Thyroid gland (tissue), 4 donors: ENCODE measurements around the gene IGSF23. TPM values are rescaled to one million over a fixed set of nuclear protein-coding genes. Genes with fewer than 3 reads are reported as not detected.

Source experiments
- DNase-seq, 2 donors: peaks; one replicate each; pipeline ENCODE4 v3.0.0-alpha.2; 2019
- H3K27ac ChIP-seq, 3 donors: fragments of 200-600 bp; sonication (generic); 1 replicate in 2 of 3; 2 replicates in 1 of 3; pipeline ENCODE4 v1.5.1; 2016 to 2019; ENCODE audit warnings: mild to moderate bottlenecking in 1 of 3, moderate library complexity in 1 of 3
- H3K27me3 ChIP-seq: fragments of 200-600 bp; sonication (generic); one replicate; pipeline ENCODE4 v1.5.1; 2019
- H3K36me3 ChIP-seq, 2 donors: fragments of 200-600 bp; sonication (generic); one replicate each; pipeline ENCODE4 v1.5.1; 2016 to 2019
- H3K4me1 ChIP-seq, 2 donors: fragments of 200-600 bp; sonication (generic); one replicate each; pipeline ENCODE4 v1.5.1; 2017 to 2019
- H3K4me3 ChIP-seq, 3 donors: fragments of 200-600 bp; sonication (generic); replicated peaks in 1 of 3; 1 replicate in 2 of 3; 2 replicates in 1 of 3; pipeline ENCODE4 v1.5.1; 2016; ENCODE audit warnings: mild to moderate bottlenecking in 1 of 3
- H3K9me3 ChIP-seq: fragments of 200-600 bp; sonication (generic); one replicate; pipeline ENCODE4 v1.5.1; 2017
- CTCF ChIP-seq, 6 experiments: fragments of 200-600 bp in 3 of 6; fragments of 450-650 bp in 3 of 6; sonication (generic) in 3 of 6; IDR thresholded peaks; one replicate each; pipeline ENCODE4 v1.5.1; 2016 to 2019; ENCODE audit warnings: antibody characterized with exemption in 6 of 6, mild to moderate bottlenecking in 2 of 6, inconsistent platforms in 1 of 6, moderate library complexity in 1 of 6
- POLR2A ChIP-seq, 2 donors: fragments of 450-650 bp; IDR thresholded peaks; one replicate each; pipeline ENCODE4 v1.6.1; 2017; ENCODE audit warnings: antibody characterized with exemption in 2 of 2, mild to moderate bottlenecking in 2 of 2, moderate library complexity in 1 of 2
- WGBS, 2 donors: methylation state at CpG; one replicate each; pipeline ENCODE4 v1.1.5; 2017; 5-methylcytosine and 5-hydroxymethylcytosine counted together
- intact Hi-C: fragments of 100-400 bp; cut with DNase I; formaldehyde crosslinking; loops from one replicate; pipeline ENCODE4 v1.15.1; 2023
- total RNA-seq, 4 donors: library from RNA; depleted of rRNA; stranded (reverse); fragments of >200 nt; gene quantifications; one replicate each; pipeline ENCODE4 v1.2.3, GENCODE V29; 2016

IGSF23 gene
- total RNA-seq, 4 donors from 2014 or later = not detected

DNA sequence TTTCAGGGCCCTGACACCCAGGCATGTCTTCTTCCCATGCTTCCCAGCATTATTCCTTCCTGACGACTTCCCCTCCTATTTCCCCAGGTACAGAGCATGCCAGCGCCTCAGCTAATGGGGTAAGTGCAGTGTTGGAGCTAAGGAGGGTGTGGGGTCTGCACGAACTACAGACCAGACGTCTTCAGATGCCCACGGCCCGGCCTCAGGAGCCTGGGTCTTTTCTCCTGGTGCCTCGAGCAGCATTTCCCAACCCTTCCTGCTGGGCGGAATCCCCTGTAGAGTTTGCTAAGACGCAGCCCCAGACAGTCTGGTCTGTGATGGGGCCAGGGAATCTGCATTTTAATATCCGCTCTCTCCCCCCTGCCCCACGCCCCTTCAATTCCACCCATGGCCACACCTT lies 47.8 kb downstream of the IGSF23 start:
- Histone ChIP-seq H3K4me3 (no peak overlapping the region), H3K4me1 (no peaks in the 10 kb centered on the region), H3K27me3 (no peaks in the 10 kb centered on the region), H3K9me3 (no peaks in the 10 kb centered on the region), H3K36me3 (peaks cover 28 to 35% of the 10 kb centered on the region in 2 donors), H3K27ac (no peak overlapping the region)
- 92 to 98% methylated on average over 11 of the region's 11 CpGs for WGBS, 2 donors
- DNase-seq = no peak
- TF ChIP-seq POLR2A (IDR thresholded peaks at IDR 0.05) (no peak), CTCF (IDR thresholded peaks at IDR 0.05) (no peak)
- intact Hi-C loops = no loop called here

- Histone ChIP-seq H3K4me1 (no peaks in the 10 kb centered on the region), H3K27ac (no peak overlapping the region), H3K4me3 (no peak overlapping the region), H3K9me3 (no peaks in the 10 kb centered on the region), H3K27me3 (no peaks in the 10 kb centered on the region), H3K36me3 (peaks cover 28 to 35% of the 10 kb centered on the region in 2 donors)
- 84 to 94% methylated on average over 7 of the region's 7 CpGs for WGBS, 2 donors
- DNase-seq = no peak
- TF ChIP-seq POLR2A (IDR thresholded peaks at IDR 0.05) (no peak), CTCF (IDR thresholded peaks at IDR 0.05) (no peak)
- intact Hi-C loops = no loop called here
These were observed 48.5 kb downstream of the IGSF23 start for GRCh38 chr19:44661904-44662303.

- Histone ChIP-seq H3K36me3 (peaks cover 28 to 35% of the 10 kb centered on the region in 2 donors), H3K27ac (no peak overlapping the region), H3K9me3 (no peaks in the 10 kb centered on the region), H3K27me3 (no peaks in the 10 kb centered on the region), H3K4me1 (no peaks in the 10 kb centered on the region), H3K4me3 (no peak overlapping the region)
- no peak for DNase-seq
- 83% methylated on average over 7 of the region's 7 CpGs for WGBS, 2 donors
- TF ChIP-seq POLR2A (IDR thresholded peaks at IDR 0.05) = no peak
- intact Hi-C loops = no loop called here
These were observed 49.5 kb downstream of the IGSF23 start for GRCh38 chr19:44662691-44663385.

DNA sequence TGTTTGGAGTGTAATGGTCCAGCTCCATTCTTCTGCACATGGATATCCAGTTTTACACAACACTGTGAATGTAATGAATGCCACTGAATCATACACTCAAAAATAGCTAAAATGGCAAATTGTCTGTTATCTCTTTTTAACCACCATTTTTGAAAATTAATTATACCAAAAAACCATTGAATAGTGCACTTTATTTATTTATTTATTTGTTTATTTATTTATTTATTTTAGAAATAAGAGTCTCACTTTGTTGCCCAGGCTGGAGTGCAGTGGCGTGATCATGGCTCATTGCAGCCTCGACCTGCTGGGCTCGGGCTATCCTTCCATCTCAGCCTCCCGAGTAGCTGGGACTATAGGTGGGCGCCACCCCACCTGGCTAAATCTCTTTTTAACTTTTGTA lies 50.6 kb downstream of the IGSF23 start:
- Histone ChIP-seq H3K27ac (no peak overlapping the region), H3K9me3 (no peaks in the 10 kb centered on the region), H3K36me3 (peaks cover 26 to 28% of the 10 kb centered on the region in 2 donors), H3K4me1 (no peaks in the 10 kb centered on the region), H3K27me3 (no peaks in the 10 kb centered on the region), H3K4me3 (no peak overlapping the region)
- 95 to 97% methylated on average over 5 of the region's 5 CpGs for WGBS, 2 donors
- no peak for TF ChIP-seq POLR2A (IDR thresholded peaks at IDR 0.05)
- no peak for TF ChIP-seq CTCF (IDR thresholded peaks at IDR 0.05)
- intact Hi-C loops = no loop called here
- DNase-seq = no peak

DNA sequence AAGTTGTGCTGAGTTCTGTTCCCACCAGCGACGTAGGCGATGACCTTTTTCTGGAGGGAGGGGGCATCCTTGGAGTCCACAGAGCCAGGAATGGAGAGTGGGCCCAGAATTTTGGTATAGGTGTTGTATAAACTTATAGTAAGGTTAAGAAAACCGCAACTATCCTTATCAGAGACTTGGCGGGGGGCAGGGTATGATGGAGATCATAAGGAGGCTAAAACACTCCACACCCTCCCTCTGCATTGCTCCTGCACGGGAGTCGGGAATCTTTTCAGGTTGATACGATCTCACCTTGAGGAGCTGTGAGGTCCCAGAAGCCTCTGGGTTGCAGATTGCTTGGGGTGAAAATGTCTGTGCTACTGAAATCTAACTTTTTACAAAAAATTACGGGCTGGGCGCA lies 51.6 kb downstream of the IGSF23 start:
- no peak for DNase-seq
- H3K27me3 ChIP-seq = no peaks in the 10 kb centered on the region
- H3K9me3 ChIP-seq = no peaks in the 10 kb centered on the region
- TF ChIP-seq CTCF (IDR thresholded peaks at IDR 0.05) (no peak), POLR2A (IDR thresholded peaks at IDR 0.05) (no peak)
- no peaks in the 10 kb centered on the region for H3K4me1 ChIP-seq
- 94 to 96% methylated on average over 10 of the region's 10 CpGs for WGBS, 2 donors
- intact Hi-C loops = no loop called here
- no peak overlapping the region for H3K27ac ChIP-seq
- H3K36me3 ChIP-seq = peaks cover 17 to 20% of the 10 kb centered on the region in 2 donors
- no peak overlapping the region for H3K4me3 ChIP-seq
